Body of pancreas (tissue), 4 donors: Measurements from ENCODE around the gene PCSK5. TPM values are rescaled to one million over a fixed set of nuclear protein-coding genes. Genes with fewer than 3 reads are reported as not detected.
"Not testable (repeated sequence)": the region's sequence is repeated elsewhere in the genome, so short reads cannot be mapped to it uniquely, and the experiment has no call there.

Source experiments
- ATAC-seq: fragments of 150-250 bp; one replicate; pipeline ENCODE4 v1.9.1; 2016
- DNase-seq, 4 donors: peaks; one replicate each; pipeline ENCODE4 v3.0.0-alpha.2; 2019
- H3K27ac ChIP-seq, 4 donors: fragments of 200-600 bp; sonication (generic); 1 replicate in 3 of 4; 2 replicates in 1 of 4; pipeline versions ENCODE4 v1.5.1 to v1.6.1; 2016 to 2019; ENCODE audit warnings: mild to moderate bottlenecking in 1 of 4, mixed read lengths in 1 of 4, moderate library complexity in 1 of 4
- H3K27me3 ChIP-seq, 2 donors: fragments of 200-600 bp; sonication (generic); one replicate each; pipeline ENCODE4 v1.6.0; 2016; ENCODE audit warnings: mild to moderate bottlenecking in 1 of 2
- H3K36me3 ChIP-seq, 2 donors: fragments of 200-600 bp; sonication (generic); replicated peaks in 1 of 2; 2 replicates each; pipeline ENCODE4 v1.5.1; 2016; ENCODE audit warnings: low read depth in 2 of 2; ENCODE audit not compliant: insufficient read depth in 1 of 2
- H3K4me1 ChIP-seq: fragments of 200-600 bp; sonication (generic); one replicate; pipeline ENCODE4 v1.6.0; 2016
- H3K4me3 ChIP-seq, 2 donors: fragments of 200-600 bp; sonication (generic); 1 replicate in 1 of 2; 2 replicates in 1 of 2; pipeline ENCODE4 v1.5.1; 2016 to 2019
- H3K9me3 ChIP-seq, 3 donors: fragments of 200-600 bp; sonication (generic); 1 replicate in 2 of 3; 2 replicates in 1 of 3; pipeline ENCODE4 v1.5.1; 2016
- POLR2A ChIP-seq, 3 donors: fragments of 450-650 bp; IDR thresholded peaks; one replicate each; pipeline ENCODE4 v1.6.1; 2016; ENCODE audit warnings: antibody characterized with exemption in 3 of 3, mild to moderate bottlenecking in 2 of 3
- WGBS, 2 donors: methylation state at CpG; one replicate each; pipeline ENCODE4 v1.1.5; 2017; 5-methylcytosine and 5-hydroxymethylcytosine counted together
- intact Hi-C: fragments of 100-400 bp; cut with DNase I; formaldehyde crosslinking; loops from one replicate; pipeline ENCODE4 v1.15.1; 2023
- total RNA-seq, 2 donors: library from RNA; depleted of rRNA; stranded (reverse); fragments of >200 nt; gene quantifications; one replicate each; pipeline ENCODE4 v1.1.0, GENCODE V29; 2016
- TF ChIP-seq, protein P1 (sequence below), 7 experiments: fragments of 450-650 bp in 4 of 7; fragments of 200-600 bp in 3 of 7; sonication (generic) in 3 of 7; IDR thresholded peaks; one replicate each; pipeline ENCODE4 v1.5.1; 2016 to 2019; ENCODE audit warnings: antibody characterized with exemption in 7 of 7

The PCSK5 gene
- total RNA-seq, 2 donors from 2014 or later, result 11.2 to 12.2 TPM

- Histone ChIP-seq H3K27me3 (no peaks in the 10 kb centered on the region), H3K4me3 (no peak overlapping the region), H3K9me3 (no peaks in the 10 kb centered on the region), H3K36me3 (no peaks in the 10 kb centered on the region), H3K27ac (no peak overlapping the region), H3K4me1 (peaks cover 19% of the 10 kb centered on the region)
- intact Hi-C loops, result no loop called here
- TF ChIP-seq, protein P1, sequence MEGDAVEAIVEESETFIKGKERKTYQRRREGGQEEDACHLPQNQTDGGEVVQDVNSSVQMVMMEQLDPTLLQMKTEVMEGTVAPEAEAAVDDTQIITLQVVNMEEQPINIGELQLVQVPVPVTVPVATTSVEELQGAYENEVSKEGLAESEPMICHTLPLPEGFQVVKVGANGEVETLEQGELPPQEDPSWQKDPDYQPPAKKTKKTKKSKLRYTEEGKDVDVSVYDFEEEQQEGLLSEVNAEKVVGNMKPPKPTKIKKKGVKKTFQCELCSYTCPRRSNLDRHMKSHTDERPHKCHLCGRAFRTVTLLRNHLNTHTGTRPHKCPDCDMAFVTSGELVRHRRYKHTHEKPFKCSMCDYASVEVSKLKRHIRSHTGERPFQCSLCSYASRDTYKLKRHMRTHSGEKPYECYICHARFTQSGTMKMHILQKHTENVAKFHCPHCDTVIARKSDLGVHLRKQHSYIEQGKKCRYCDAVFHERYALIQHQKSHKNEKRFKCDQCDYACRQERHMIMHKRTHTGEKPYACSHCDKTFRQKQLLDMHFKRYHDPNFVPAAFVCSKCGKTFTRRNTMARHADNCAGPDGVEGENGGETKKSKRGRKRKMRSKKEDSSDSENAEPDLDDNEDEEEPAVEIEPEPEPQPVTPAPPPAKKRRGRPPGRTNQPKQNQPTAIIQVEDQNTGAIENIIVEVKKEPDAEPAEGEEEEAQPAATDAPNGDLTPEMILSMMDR (IDR thresholded peaks at IDR 0.05), result no peak
- TF ChIP-seq POLR2A (IDR thresholded peaks at IDR 0.05), result no peak
- WGBS, 2 donors, result 64 to 76% methylated on average over 3 of the region's 3 CpGs
- ATAC-seq, result no peak
- DNase-seq, result no peak
These were observed 4.6 kb downstream of the PCSK5 start for GRCh38 chr9:75895112-75895511.

DNA sequence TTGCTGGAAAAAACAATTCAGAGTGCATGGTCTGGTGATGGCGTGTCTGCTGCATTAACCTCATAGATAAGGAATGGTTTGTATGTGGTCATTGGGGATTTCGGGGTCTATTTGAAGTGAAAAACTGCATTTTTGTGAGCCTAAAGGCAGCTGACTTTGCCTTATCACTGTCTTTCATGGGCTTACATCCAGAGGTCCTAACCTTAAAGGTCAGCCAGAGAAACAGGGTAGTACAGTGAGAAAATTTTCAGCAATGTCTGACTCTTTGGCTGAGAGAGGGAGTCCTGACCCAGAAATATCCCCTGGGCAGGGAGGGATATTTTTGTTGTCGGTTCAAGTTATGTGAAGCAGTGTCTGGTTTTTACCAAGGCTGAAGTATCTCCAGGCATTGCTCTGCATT is 5.7 kb downstream of the PCSK5 start:
- TF ChIP-seq, protein P1 (IDR thresholded peaks at IDR 0.05), result no peak
- no peak for TF ChIP-seq POLR2A (IDR thresholded peaks at IDR 0.05)
- WGBS, 2 donors, result 57 to 71% methylated on average over 3 of the region's 3 CpGs
- H3K9me3 ChIP-seq, result no peaks in the 10 kb centered on the region
- peaks cover 19% of the 10 kb centered on the region for H3K4me1 ChIP-seq
- H3K4me3 ChIP-seq, result no peak overlapping the region
- H3K27ac ChIP-seq, result no peak overlapping the region
- no peak for DNase-seq
- H3K27me3 ChIP-seq, result no peaks in the 10 kb centered on the region
- no peaks in the 10 kb centered on the region for H3K36me3 ChIP-seq
- ATAC-seq, result no peak
- intact Hi-C loops, result no loop called here

- 66 to 85% methylated on average over 7 of the region's 7 CpGs for WGBS, 2 donors
- H3K27ac ChIP-seq, H3K4me3 ChIP-seq, intact Hi-C loops, ATAC-seq, DNase-seq, H3K27me3 ChIP-seq, H3K4me1 ChIP-seq, H3K9me3 ChIP-seq, H3K36me3 ChIP-seq: not testable (repeated sequence)
These were observed 10.5 kb downstream of the PCSK5 start for GRCh38 chr9:75900893-75901524.

GRCh38 chr9:75903785-75904360 is 13.4 kb downstream of the PCSK5 start:
- DNase-seq, result no peak
- 59 to 73% methylated on average over 5 of the region's 5 CpGs for WGBS, 2 donors

GRCh38 chr9:75904364-75904763 is 13.9 kb downstream of the PCSK5 start:
- Histone ChIP-seq H3K27ac (no peak overlapping the region), H3K4me1 (peaks cover 16% of the 10 kb centered on the region), H3K27me3 (no peaks in the 10 kb centered on the region), H3K4me3 (no peak overlapping the region), H3K9me3 (no peaks in the 10 kb centered on the region), H3K36me3 (no peaks in the 10 kb centered on the region)
- no peak for DNase-seq
- intact Hi-C loops, result no loop called here
- TF ChIP-seq POLR2A (IDR thresholded peaks at IDR 0.05), result no peak
- TF ChIP-seq, protein P1 (IDR thresholded peaks at IDR 0.05), result no peak
- no peak for ATAC-seq

More at GRCh38 chr9:75903785-75904360, 13.4 kb downstream of the PCSK5 start:
- H3K4me3 ChIP-seq, result no peak overlapping the region
- H3K27me3 ChIP-seq, result no peaks in the 10 kb centered on the region
- H3K9me3 ChIP-seq, result no peaks in the 10 kb centered on the region
- no peak overlapping the region for H3K27ac ChIP-seq
- ATAC-seq, result peak; percentile 42
- intact Hi-C loops, result no loop called here
- TF ChIP-seq, protein P1 (IDR thresholded peaks at IDR 0.05), result no peak
- no peak for TF ChIP-seq POLR2A (IDR thresholded peaks at IDR 0.05)
- H3K36me3 ChIP-seq, result no peaks in the 10 kb centered on the region
- peaks cover 16% of the 10 kb centered on the region for H3K4me1 ChIP-seq
